Calu3 (cell line): ENCODE results near the gene CCDC142. TPM values are rescaled to one million over a fixed set of nuclear protein-coding genes. Genes with fewer than 3 reads are reported as not detected.
A peak's percentile ranks its signal among the peaks of the same experiment; 100 is the strongest.

Source experiments
- BruUV-seq: library from RNA; stranded (reverse); fragments of 400-500 nt; replicated peaks from 2 replicates; lab custom pipeline; 2021; lab: Mats Ljungman, UMichigan
- CTCF ChIA-PET: fragments of 300-600 bp; sonication (Branson Sonifier 250); formaldehyde crosslinking; loops from one replicate; lab custom pipeline; 2022; ENCODE audit warnings: antibody characterized with exemption; lab: Charles Lee
- DNase-seq: peaks from one replicate; pipeline ENCODE4 v3.0.0; 2022
- H3K27ac Mint-ChIP-seq: one replicate; pipeline ENCODE4 v1.8.0; 2022; ENCODE audit warnings: mixed read lengths; ENCODE audit not compliant: unreplicated experiment
- H3K27me3 Mint-ChIP-seq: one replicate; pipeline ENCODE4 v1.8.0; 2022; ENCODE audit warnings: mixed read lengths; ENCODE audit not compliant: unreplicated experiment
- H3K36me3 Mint-ChIP-seq: one replicate; pipeline ENCODE4 v1.8.0; 2022; ENCODE audit warnings: mild to moderate bottlenecking, moderate library complexity, mixed read lengths; ENCODE audit not compliant: insufficient read depth, unreplicated experiment
- H3K4me1 Mint-ChIP-seq: one replicate; pipeline ENCODE4 v1.8.0; 2022; ENCODE audit warnings: mild to moderate bottlenecking, low read depth, mixed read lengths; ENCODE audit not compliant: unreplicated experiment
- H3K4me3 Mint-ChIP-seq: one replicate; pipeline ENCODE4 v1.8.0; 2022; ENCODE audit warnings: mild to moderate bottlenecking, low read depth, moderate library complexity, mixed read lengths; ENCODE audit not compliant: unreplicated experiment
- H3K9me3 Mint-ChIP-seq: one replicate; pipeline ENCODE4 v1.8.0; 2022; ENCODE audit warnings: low read depth, mixed read lengths; ENCODE audit not compliant: unreplicated experiment
- CTCF ChIP-seq: fragments of 200-600 bp; IDR thresholded peaks from one replicate; pipeline ENCODE4 v1.8.0; 2022; ENCODE audit warnings: antibody characterized with exemption; ENCODE audit not compliant: unreplicated experiment
- intact Hi-C: fragments of 100-400 bp; cut with micrococcal nuclease; formaldehyde crosslinking; loops from one replicate; pipeline ENCODE4 v1.10.0; 2022; ENCODE audit not compliant: unreplicated experiment
- total RNA-seq: library from RNA; stranded (reverse); gene quantifications from 2 replicates; pipeline ENCODE4 v1.2.3, GENCODE V29; 2022

CCDC142 gene
- total RNA-seq, 1 experiment from 2014 or later = 30.4 TPM

- CTCF ChIA-PET = interaction anchor here (1.1 kb wide), 1 partner anchor 13 kb away, joined by 5 read pairs; no protein-coding TSS in a partner anchor
- intact Hi-C loops = loop anchor here (2.0 kb wide), 1 partner anchor 14 kb away; the partner anchor contains the start of gene RTKN
- peaks cover 44% of the 10 kb centered on the region for H3K4me1 Mint-ChIP-seq
- peak within 1 kb of the TSS; percentile 35 for H3K27ac Mint-ChIP-seq
- no peak for TF ChIP-seq CTCF
- H3K27me3 Mint-ChIP-seq = peaks cover 12% of the 10 kb centered on the region
- H3K36me3 Mint-ChIP-seq = peaks cover 53% of the 10 kb centered on the region
- TSS peak; percentile 7 for BruUV-seq
- peak within 1 kb of the TSS; percentile 83 for H3K4me3 Mint-ChIP-seq
- DNase-seq = peak; percentile 96
- H3K9me3 Mint-ChIP-seq = no peaks in the 10 kb centered on the region
These were observed 27.9 kb downstream of the CCDC142 start, which contains the start of gene INO80B for GRCh38 chr2:74454654-74455511. TSS of gene INO80B (plus strand) at chr2:74455087. CDS start at chr2:74455117, 30 bp downstream.

DNA sequence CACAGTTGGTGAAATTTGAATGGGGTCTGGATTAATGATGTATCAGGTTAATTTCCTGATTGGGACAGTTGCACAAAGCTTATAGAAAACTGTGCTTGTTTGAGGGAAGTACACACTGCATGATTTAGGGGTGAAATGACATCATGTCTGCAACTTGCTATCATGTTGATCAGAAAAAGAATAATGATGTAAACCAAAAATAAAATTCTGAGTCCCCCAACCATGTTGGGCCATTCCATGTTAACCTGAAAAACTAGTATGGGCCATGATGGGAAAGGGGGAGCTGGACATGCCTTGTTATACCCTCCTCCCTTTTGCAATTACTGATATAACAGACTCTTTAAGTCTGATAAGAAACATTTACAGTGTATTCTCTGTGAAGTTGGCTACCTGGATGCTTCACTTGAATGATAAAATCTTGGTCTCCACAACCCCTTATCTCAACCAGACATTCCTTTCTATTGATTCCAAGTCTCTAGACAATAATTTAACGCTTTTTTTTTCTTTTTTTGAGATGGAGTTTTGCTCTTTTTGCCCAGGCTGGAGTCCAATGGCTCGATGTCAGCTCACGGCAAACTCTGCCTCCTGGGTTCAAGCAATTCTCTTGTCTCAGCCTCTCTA lies 32.1 kb downstream of the CCDC142 start:
- CTCF ChIA-PET = no interaction called here
- no peak overlapping the region for H3K27ac Mint-ChIP-seq

GRCh38 chr2:74448771-74449170 lies 34.0 kb downstream of the CCDC142 start:
- H3K4me3 Mint-ChIP-seq = no peak overlapping the region

More for the DNA sequence above, 32.1 kb downstream of the CCDC142 start:
- no peak for TF ChIP-seq CTCF
- H3K36me3 Mint-ChIP-seq = peaks cover 14% of the 10 kb centered on the region
- intact Hi-C loops = no loop called here
- H3K4me3 Mint-ChIP-seq = no peak overlapping the region
- no peaks in the 10 kb centered on the region for H3K9me3 Mint-ChIP-seq
- peaks cover 29% of the 10 kb centered on the region for H3K4me1 Mint-ChIP-seq
- H3K27me3 Mint-ChIP-seq = peaks cover 13% of the 10 kb centered on the region
- BruUV-seq = no TSS peak
- no peak for DNase-seq

More at GRCh38 chr2:74448771-74449170, 34.0 kb downstream of the CCDC142 start:
- H3K4me1 Mint-ChIP-seq = peaks cover 34% of the 10 kb centered on the region
- BruUV-seq = no TSS peak
- intact Hi-C loops = no loop called here
- peaks cover 24% of the 10 kb centered on the region for H3K27me3 Mint-ChIP-seq
- no peak for DNase-seq
- no peak overlapping the region for H3K27ac Mint-ChIP-seq
- CTCF ChIA-PET = no interaction called here
- no peak for TF ChIP-seq CTCF
- H3K9me3 Mint-ChIP-seq = no peaks in the 10 kb centered on the region
- no peaks in the 10 kb centered on the region for H3K36me3 Mint-ChIP-seq
